T-helper 2 cell treated with Interferon-gamma antibody and Interleukin-4, amounts not matched to agents 5 μg/mL and 100 μg/mL, for 36 hours (primary cell): Measurements from ENCODE around the gene MTMR4.
"Not testable (repeated sequence)": the region's sequence is repeated elsewhere in the genome, so short reads cannot be mapped to it uniquely, and the experiment has no call there.

Experiments
- DNase-seq: peaks from one replicate; pipeline ENCODE4 v3.0.0; 2021; ENCODE audit warnings: low spot score
- H3K27ac Mint-ChIP-seq: one replicate; pipeline ENCODE4 v1.8.0; 2021; ENCODE audit warnings: mild to moderate bottlenecking, mixed read lengths
- H3K27me3 Mint-ChIP-seq: one replicate; pipeline ENCODE4 v1.8.0; 2021; ENCODE audit warnings: low read depth, mixed read lengths
- H3K36me3 Mint-ChIP-seq: one replicate; pipeline ENCODE4 v1.8.0; 2021; ENCODE audit warnings: low read depth, mixed read lengths
- H3K4me1 Mint-ChIP-seq: one replicate; pipeline ENCODE4 v1.8.0; 2021; ENCODE audit warnings: low read depth, mixed read lengths
- H3K4me3 Mint-ChIP-seq: one replicate; pipeline ENCODE4 v1.8.0; 2022; ENCODE audit warnings: mild to moderate bottlenecking, moderate library complexity, mixed read lengths
- H3K9me3 Mint-ChIP-seq: one replicate; pipeline ENCODE4 v1.8.0; 2021; ENCODE audit warnings: mixed read lengths

Gene MTMR4

DNA sequence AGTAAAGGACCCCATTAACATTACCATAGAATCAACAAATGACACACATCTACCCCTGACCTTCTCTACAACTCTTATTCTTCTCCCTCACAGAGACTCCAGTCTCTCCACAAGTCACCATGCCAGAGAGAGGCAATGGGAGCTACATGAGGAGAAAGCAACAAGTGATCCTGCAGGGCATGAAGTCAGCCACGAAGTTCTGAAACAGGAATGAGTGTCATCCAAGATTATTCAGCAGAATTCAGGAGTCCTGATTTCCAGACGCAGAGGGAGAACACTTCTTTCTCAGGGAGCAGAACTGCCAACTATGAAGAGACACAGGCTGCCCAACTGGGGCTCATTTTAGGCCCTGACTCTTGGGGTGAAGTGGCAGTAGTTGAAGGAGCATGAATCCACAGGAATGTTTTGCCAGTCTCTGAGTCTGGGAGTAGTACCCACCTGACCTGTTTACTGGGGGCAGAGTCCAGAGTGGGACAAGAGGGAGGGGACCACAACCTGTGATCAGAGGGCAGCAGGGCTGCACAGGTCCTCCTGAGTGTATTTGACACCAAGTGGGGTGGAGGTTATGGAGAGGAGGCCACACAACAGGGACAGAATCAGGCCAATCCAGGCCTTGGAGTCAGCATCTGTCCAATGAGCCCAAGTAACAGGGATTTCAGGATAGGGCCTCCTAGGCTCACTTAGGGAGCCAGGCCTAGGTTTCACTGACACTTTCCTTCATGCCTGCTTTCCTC is 2.4 kb upstream of the MTMR4 start:
- H3K36me3 Mint-ChIP-seq = peaks cover 7% of the 10 kb centered on the region
- peak overlapping the region; percentile 99 for H3K27ac Mint-ChIP-seq
- peak overlapping the region; percentile 89 for H3K4me3 Mint-ChIP-seq
- peaks cover 4% of the 10 kb centered on the region for H3K27me3 Mint-ChIP-seq
- DNase-seq = no peak
- H3K4me1 Mint-ChIP-seq = peaks cover 37% of the 10 kb centered on the region
- H3K9me3 Mint-ChIP-seq = no peaks in the 10 kb centered on the region

DNA sequence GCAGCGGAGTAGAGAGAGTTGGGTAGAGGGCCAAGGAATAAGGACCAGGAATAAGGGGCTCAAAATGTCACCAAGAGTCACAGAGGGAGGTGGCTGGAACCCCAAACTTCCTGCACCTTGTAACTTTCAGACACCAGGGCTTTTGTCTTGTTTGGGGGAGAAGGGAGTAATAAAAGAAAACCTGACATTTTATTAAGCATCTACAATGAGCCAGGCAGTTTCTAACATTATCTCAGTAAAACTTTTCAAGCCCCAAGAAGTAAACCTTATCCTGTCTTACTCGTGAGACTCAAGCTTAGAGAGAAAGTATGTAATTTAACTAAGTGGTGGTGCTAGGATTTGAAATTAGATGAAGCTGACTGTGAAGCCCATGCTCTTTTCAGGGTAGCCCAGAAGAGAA is 848 bp upstream of the MTMR4 start:
- no peak for DNase-seq
- Mint-ChIP-seq H3K9me3 (no peaks in the 10 kb centered on the region), H3K4me1 (peaks cover 41% of the 10 kb centered on the region), H3K36me3 (peaks cover 22% of the 10 kb centered on the region), H3K27me3 (peaks cover 4% of the 10 kb centered on the region), H3K4me3 (peak overlapping the region; percentile 89), H3K27ac (peak overlapping the region; percentile 53)

DNA sequence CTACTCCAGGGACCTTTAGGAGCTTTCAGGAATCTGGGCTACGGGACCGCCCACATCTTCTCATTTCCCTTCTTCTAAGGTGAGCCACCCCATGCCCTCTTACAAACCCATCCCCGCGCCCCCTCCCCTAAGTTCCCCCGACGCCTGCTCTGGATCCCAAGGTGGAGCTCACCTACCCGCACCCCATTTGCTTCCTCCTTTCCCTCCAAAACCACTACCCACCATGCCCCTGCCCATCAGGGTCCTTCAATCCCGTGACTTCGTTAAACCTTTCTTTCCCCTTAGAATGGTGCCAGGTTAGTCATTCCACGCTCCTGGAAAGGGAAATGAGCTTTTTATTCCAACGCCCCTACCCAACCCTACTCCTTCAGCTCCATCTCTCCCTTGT is 326 bp upstream of the MTMR4 start:
- H3K9me3 Mint-ChIP-seq = no peaks in the 10 kb centered on the region
- no peak for DNase-seq

DNA sequence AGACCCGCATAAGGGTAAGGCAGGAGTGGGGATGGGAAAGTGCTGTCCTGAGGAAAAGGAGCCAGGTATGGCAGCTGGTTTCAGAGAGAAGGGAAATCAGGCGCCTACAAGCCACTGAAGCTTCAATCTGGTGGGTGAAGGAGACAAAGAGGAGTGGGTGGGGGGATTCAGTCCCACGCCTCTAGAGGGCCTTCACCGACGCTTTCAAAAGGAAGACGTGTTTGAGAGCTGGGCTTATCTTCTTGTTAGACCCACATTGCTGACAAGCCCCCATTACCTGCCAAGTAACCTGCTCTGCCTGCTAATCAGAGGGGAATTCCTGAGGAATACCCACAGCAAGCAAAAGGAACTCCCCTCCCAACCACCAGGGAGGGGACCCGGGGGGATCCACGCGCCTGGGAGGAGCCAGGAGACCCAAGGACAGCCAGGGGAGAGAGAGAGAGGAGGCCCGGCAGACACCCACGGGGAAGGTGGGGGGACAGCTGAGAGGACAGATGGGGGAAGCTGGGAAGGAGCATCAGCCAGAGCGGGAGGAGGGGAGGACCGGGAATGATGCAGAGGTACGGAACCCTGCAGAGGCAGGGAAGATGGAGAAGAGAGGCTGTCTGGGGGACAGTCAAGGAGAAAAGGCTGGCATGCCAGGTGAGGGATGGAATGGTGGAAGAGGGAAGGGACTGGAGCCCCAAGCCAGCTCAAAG is 1.0 kb downstream of the MTMR4 start:
- peaks cover 43% of the 10 kb centered on the region for H3K4me1 Mint-ChIP-seq
- peaks cover 35% of the 10 kb centered on the region for H3K36me3 Mint-ChIP-seq

More for the DNA sequence above, 326 bp upstream of the MTMR4 start:
- Mint-ChIP-seq H3K36me3 (peaks cover 27% of the 10 kb centered on the region), H3K27me3 (peaks cover 4% of the 10 kb centered on the region), H3K4me3 (peak overlapping the region; percentile 89), H3K4me1 (peaks cover 45% of the 10 kb centered on the region), H3K27ac (peak overlapping the region; percentile 13)

DNA sequence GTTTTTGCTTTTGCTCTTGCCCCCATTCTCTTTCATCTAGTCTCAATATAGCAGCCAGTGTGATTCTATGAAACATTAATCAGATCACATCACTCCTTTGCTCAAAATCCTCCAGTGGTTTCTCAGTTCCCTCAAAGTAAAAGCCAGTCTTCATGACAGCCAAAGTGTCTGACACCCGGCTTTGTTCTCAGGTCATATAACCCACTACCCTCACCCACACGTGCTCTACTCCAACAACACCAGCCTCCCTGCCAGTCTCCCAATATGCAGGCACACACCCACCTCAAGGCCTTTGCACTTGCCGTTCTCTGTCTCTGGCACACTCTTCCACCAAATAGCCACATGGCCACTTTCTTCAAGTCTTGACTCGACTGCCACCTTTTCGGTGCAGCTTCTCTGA is 4.4 kb downstream of the MTMR4 start:
- Mint-ChIP-seq H3K27me3 (no peaks in the 10 kb centered on the region), H3K4me3 (no peak overlapping the region), H3K36me3 (peaks cover 52% of the 10 kb centered on the region), H3K27ac (peak overlapping the region; percentile 27), H3K9me3 (no peaks in the 10 kb centered on the region), H3K4me1 (peaks cover 28% of the 10 kb centered on the region)
- DNase-seq = no peak

More for the DNA sequence above, 1.0 kb downstream of the MTMR4 start:
- H3K27ac Mint-ChIP-seq = peak overlapping the region; percentile 62
- H3K27me3 Mint-ChIP-seq = peaks cover 4% of the 10 kb centered on the region
- no peaks in the 10 kb centered on the region for H3K9me3 Mint-ChIP-seq
- DNase-seq = peak; percentile 23
- peak overlapping the region; percentile 89 for H3K4me3 Mint-ChIP-seq

DNA sequence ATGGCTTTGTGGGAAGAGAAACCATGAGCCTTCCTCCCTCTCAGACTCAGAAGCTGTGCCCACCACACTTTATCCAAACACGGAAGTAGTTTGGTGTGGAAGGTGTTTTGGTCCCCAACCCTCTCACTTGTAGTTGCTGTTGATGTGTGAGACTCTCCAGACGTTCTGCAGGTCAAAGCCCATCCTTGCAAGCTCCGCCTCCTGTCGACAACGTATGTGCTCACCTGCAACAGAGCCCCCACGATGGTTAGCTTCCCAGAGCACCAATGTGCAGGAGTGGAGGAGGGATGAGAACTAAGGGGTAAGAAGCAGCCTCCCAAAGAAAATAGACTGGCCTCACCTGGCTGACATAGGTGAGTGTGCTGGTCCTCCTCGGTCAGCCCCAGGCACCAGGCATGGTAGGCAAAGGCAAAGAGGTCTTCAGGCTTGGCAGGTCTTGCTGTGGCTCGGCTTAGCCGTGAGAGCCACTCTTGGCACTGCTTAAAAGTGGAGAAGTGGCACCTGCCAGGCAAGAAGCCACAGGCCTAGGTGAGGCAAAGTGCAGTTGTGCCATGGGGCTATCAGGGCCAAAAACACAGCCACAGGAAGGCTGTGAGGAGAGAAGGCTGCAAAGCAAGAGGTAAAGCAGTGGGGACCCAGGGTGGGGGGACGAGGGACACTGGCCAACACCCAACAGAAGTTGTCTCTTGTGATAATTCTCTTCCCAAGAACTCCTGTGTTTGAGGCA is 5.9 kb downstream of the MTMR4 start:
- Mint-ChIP-seq H3K9me3 (no peaks in the 10 kb centered on the region), H3K4me3 (no peak overlapping the region), H3K27ac (no peak overlapping the region), H3K36me3 (peaks cover 66% of the 10 kb centered on the region), H3K27me3 (no peaks in the 10 kb centered on the region), H3K4me1 (peaks cover 24% of the 10 kb centered on the region)
- DNase-seq = no peak

DNA sequence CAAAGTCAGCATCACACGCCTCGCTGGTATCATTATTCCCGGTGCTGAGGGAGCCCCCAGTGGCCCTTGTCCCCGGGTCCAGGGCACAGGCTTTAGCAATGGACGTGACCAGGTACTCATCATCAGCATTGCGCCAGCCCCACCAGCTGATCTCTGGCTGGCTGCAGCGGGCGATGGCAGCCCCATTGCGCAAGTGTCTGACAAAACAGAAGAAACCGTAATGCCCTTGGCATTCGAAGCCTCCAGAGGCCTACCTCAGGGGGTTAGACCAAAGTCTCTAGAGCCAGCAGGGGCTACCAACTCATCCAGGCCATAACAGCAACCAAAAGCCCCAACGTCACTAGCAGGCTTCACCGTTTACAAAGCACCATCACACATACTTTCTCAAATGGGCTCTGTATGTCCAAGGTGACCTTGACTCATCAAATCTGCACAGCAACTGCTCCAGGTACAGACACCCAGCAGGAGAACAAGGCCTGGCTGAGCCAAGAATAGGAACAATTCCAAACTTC is 7.3 kb downstream of the MTMR4 start:
- Mint-ChIP-seq H3K9me3 (no peaks in the 10 kb centered on the region), H3K36me3 (peaks cover 73% of the 10 kb centered on the region), H3K27ac (no peak overlapping the region), H3K27me3 (no peaks in the 10 kb centered on the region), H3K4me1 (peaks cover 15% of the 10 kb centered on the region), H3K4me3 (no peak overlapping the region)
- DNase-seq = no peak

DNA sequence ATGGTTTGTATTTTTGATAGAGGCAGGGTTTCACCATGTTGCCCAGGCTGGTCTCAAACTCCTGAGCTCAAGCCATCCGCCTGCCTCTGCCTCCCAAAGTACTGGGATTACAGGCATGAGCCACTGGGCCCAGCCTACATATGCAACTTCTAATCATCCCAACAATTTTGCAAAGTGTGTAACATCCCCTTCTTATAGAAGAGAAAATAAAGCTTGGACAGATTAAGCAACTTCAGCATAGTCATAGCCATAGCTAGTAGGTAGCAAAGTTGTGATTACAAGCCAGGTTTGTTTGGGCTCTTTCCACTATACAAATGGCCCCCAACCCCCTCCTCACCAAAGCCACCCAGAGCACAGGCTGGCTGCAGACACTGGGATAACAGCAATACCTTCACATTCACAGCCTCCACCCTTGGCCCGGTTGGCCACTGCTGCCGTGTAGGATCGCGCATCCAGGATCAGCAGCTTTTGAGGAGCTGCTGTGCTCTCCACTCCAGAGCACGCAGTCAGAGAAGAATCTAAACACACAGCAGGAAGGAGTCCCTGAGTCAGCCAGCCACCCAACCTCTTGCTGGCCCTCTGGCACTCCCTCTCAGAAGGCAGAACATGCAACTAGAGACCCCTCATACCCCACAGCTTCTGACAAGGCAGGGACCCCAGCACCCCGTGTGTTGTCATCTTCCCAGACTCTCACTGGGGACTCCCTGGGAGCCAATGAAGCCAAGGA is 7.9 kb downstream of the MTMR4 start:
- Mint-ChIP-seq H3K27me3 (no peaks in the 10 kb centered on the region), H3K9me3 (no peaks in the 10 kb centered on the region), H3K4me3 (no peak overlapping the region), H3K36me3 (peaks cover 71% of the 10 kb centered on the region), H3K4me1 (peaks cover 14% of the 10 kb centered on the region), H3K27ac (no peak overlapping the region)
- DNase-seq = no peak

DNA sequence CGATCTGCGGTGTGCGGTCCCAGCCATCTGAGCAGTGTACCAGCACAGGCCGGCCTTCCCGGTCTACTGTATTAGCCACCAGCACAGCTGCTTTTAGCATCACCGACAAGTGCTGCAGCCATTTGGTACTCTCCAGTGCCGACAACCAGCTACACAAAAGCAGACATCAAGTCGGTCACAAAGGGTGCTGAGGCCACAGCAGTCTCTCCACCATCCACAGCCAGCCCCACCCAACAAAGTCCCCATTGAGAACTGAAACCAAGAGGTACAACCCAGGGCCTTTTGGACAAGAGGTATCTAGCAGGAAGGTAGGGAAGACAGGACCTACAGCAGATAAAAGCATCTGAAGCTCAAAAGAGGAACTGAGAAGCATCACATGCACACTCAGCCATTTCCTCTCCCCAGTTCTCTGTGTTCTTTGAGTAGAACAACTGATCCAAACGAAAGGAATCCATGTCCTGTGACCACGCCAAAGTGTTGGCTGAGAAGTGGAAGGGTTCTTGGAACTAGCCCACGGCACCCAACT is 9.5 kb downstream of the MTMR4 start:
- H3K27me3 Mint-ChIP-seq = no peaks in the 10 kb centered on the region
- no peak for DNase-seq
- H3K27ac Mint-ChIP-seq = no peak overlapping the region
- no peaks in the 10 kb centered on the region for H3K9me3 Mint-ChIP-seq
- H3K36me3 Mint-ChIP-seq = peaks cover 54% of the 10 kb centered on the region
- H3K4me3 Mint-ChIP-seq = no peak overlapping the region
- peaks cover 8% of the 10 kb centered on the region for H3K4me1 Mint-ChIP-seq

DNA sequence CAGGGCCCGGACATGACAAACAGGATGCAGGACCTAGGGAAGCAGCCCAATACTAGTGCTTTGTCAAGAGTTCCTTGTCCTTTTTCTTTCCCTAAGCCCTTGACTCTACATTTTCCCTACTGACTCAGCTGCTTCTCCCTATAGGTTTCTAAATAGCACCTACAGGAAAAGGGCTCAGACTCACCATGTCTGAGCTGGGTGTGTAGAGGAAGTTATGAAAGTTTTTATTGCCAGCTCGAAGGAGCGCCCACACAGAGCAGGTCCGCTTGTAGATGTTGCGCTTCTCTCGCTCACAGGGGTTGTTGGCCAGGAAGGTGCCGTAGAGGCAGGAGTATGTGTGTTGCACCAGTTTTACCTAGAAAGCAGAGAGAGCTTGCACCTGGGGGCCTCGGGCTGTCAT is 10.6 kb downstream of the MTMR4 start:
- Mint-ChIP-seq H3K27me3 (no peaks in the 10 kb centered on the region), H3K9me3 (no peaks in the 10 kb centered on the region), H3K4me3 (no peak overlapping the region), H3K27ac (no peak overlapping the region), H3K4me1 (peaks cover 3% of the 10 kb centered on the region), H3K36me3 (peaks cover 47% of the 10 kb centered on the region)
- DNase-seq = no peak

DNA sequence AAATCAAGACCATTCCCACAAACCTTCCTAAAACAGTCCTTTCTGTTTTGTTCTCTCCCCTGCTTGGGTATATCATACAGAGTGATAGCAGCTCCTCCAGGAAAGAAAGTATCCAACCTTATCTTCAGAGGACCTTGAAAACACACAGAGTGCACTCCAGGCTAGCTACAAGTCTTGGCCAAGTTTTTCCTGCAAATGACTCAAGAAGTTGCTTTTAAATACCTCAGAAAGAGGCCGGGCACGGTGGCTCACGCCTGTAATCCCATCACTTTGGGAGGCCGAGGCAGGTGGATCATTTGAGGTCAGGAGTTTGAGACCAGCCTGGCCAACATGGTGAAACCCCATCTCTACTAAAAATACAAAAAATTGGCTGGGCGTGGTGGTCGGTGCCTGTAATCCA is 11.3 kb downstream of the MTMR4 start:
- not testable (repeated sequence) for H3K4me3 Mint-ChIP-seq, H3K27me3 Mint-ChIP-seq, H3K4me1 Mint-ChIP-seq, DNase-seq, H3K27ac Mint-ChIP-seq, H3K9me3 Mint-ChIP-seq
- H3K36me3 Mint-ChIP-seq = peaks cover 49% of the 10 kb centered on the region

DNA sequence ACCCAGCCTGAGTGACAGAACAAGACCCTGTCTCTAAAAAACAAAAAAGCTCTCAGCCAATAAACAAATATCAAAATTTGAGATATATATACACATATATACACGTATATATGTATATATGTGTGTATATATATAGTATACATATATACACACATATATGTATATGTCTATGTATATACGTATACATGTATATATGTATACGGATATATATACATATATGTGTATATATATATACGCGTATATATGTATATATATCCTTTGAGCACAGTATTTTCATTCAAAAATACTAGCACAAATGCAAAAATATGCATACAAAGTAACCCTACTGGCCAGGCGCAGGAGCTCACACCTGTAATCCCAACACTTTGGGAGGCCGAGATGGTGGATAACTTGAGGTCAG is 13.0 kb downstream of the MTMR4 start:
- peaks cover 3% of the 10 kb centered on the region for H3K4me1 Mint-ChIP-seq
- DNase-seq = no peak
- no peaks in the 10 kb centered on the region for H3K27me3 Mint-ChIP-seq
- peaks cover 45% of the 10 kb centered on the region for H3K36me3 Mint-ChIP-seq
- no peaks in the 10 kb centered on the region for H3K9me3 Mint-ChIP-seq
- H3K4me3 Mint-ChIP-seq = no peak overlapping the region
- no peak overlapping the region for H3K27ac Mint-ChIP-seq

DNA sequence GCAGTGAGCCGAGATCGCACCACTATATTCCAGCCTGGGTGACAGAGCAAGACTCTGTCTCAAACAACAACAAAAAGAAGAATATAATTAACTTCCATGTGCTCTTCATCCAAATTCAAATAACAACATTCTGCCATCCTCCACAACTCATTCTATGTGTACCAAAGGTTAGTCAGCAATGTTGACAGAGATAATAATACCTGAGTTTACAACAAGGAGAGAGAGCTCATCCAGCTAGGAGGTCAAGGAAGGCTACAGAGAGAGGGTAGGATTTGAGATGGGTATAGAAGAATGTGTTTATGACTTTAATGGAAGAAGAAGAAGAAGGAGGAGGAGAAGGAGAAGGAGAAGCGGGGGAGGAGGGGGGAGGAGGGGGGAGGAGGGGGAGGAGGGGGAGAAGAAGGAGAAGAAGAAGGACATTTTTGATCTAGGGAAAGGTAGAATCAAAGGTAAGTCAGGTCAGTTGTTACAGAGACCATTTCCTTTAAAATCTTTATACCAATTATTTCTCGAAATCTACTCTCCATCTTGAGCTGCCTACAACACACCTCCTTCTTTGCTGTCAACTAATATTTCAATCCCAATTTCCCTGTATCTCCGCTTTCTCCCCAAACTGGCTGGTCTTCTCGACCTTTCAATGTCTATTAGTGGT is 16.1 kb downstream of the MTMR4 start:
- no peak overlapping the region for H3K27ac Mint-ChIP-seq
- peaks cover 43% of the 10 kb centered on the region for H3K36me3 Mint-ChIP-seq
- no peaks in the 10 kb centered on the region for H3K27me3 Mint-ChIP-seq
- H3K9me3 Mint-ChIP-seq = no peaks in the 10 kb centered on the region
- DNase-seq = no peak
- peaks cover 4% of the 10 kb centered on the region for H3K4me1 Mint-ChIP-seq
- no peak overlapping the region for H3K4me3 Mint-ChIP-seq
